SK-N-SH (cell line): ENCODE measurements around the gene PPP2R5B.

Source experiments
- ELF1 ChIP-seq: IDR thresholded peaks from 2 replicates; pipeline ENCODE4 v1.4.0; 2012
- TF ChIP-seq, protein P1 (sequence below): fragments of 200-600 bp; sonication (generic); IDR thresholded peaks from 2 replicates; pipeline ENCODE4 v1.6.1; 2017; ENCODE audit warnings: antibody characterized with exemption, mild to moderate bottlenecking, moderate library complexity

DNA sequence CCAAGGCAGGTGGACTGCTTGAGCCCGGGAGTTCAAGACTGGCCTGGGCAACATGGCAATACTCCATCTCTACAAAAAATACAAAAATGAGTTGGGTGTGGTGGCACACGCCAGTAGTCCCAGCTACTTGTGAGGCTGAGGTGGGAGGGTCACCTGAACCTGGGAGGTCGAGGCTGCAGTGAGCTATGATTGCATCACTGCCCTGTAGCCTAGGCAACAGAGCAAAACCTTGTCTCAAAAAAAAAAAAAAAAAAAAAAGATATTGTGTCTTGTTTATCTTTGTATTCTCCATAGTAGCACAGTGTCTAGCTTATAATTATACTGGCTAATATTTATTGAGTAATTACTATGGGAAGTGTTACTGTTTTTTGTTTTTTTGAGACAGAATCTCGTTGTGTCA is 27.0 kb downstream of the PPP2R5B start:
- TF ChIP-seq ELF1, result no peak
- TF ChIP-seq, protein P1, sequence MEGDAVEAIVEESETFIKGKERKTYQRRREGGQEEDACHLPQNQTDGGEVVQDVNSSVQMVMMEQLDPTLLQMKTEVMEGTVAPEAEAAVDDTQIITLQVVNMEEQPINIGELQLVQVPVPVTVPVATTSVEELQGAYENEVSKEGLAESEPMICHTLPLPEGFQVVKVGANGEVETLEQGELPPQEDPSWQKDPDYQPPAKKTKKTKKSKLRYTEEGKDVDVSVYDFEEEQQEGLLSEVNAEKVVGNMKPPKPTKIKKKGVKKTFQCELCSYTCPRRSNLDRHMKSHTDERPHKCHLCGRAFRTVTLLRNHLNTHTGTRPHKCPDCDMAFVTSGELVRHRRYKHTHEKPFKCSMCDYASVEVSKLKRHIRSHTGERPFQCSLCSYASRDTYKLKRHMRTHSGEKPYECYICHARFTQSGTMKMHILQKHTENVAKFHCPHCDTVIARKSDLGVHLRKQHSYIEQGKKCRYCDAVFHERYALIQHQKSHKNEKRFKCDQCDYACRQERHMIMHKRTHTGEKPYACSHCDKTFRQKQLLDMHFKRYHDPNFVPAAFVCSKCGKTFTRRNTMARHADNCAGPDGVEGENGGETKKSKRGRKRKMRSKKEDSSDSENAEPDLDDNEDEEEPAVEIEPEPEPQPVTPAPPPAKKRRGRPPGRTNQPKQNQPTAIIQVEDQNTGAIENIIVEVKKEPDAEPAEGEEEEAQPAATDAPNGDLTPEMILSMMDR, result no peak
